Omental fat pad (tissue), 4 donors: ENCODE measurements around the gene SLC2A13. TPM values are rescaled to one million over a fixed set of nuclear protein-coding genes. Genes with fewer than 3 reads are reported as not detected.

Experiments
- ATAC-seq: fragments of 150-250 bp; one replicate; pipeline ENCODE4 v1.9.1; 2016; ENCODE audit warnings: mild to moderate bottlenecking, moderate library complexity; ENCODE audit not compliant: low FRiP score
- DNase-seq: peaks from one replicate; pipeline ENCODE4 v3.0.0-alpha.2; 2019; ENCODE audit warnings: low spot score
- CTCF ChIP-seq, 3 donors: fragments of 450-650 bp; IDR thresholded peaks; one replicate each; pipeline ENCODE4 v1.5.1; 2016 to 2017; ENCODE audit warnings: antibody characterized with exemption in 3 of 3, mild to moderate bottlenecking in 3 of 3, moderate library complexity in 2 of 3
- total RNA-seq, 4 donors: library from RNA; depleted of rRNA; stranded (reverse); fragments of >200 nt; gene quantifications; one replicate each; pipeline ENCODE4 v1.1.0, GENCODE V29; 2016

The SLC2A13 gene
- total RNA-seq, result 10 to 100 TPM; 11.6 to 25.9 (median 15.6) TPM

- DNase-seq (peak; percentile 37), ATAC-seq (peak; percentile 91)
- TF ChIP-seq CTCF (IDR thresholded peaks at IDR 0.05), result no peak
These were observed at the start of gene SLC2A13 for GRCh38 chr12:40105515-40106201. TSS of gene SLC2A13 (minus strand) at chr12:40106081. CDS start at chr12:40105808, 273 bp downstream.

- DNase-seq (no peak), ATAC-seq (no peak)
- TF ChIP-seq CTCF (IDR thresholded peaks at IDR 0.05), result no peak
These were observed 48.5 kb upstream of the SLC2A13 start for GRCh38 chr12:40154381-40154780.

GRCh38 chr12:40153432-40153831, 47.6 kb upstream of the SLC2A13 start:
- DNase-seq (no peak), ATAC-seq (no peak)
- no peak for TF ChIP-seq CTCF (IDR thresholded peaks at IDR 0.05)

- no peak for ATAC-seq
- peak; percentile 31 for DNase-seq
- peak in 1 of 3 donors; percentile 19 for TF ChIP-seq CTCF (IDR thresholded peaks at IDR 0.05)
These were observed 47.0 kb upstream of the SLC2A13 start for GRCh38 chr12:40152783-40153383.

- TF ChIP-seq CTCF (IDR thresholded peaks at IDR 0.05), result no peak
- ATAC-seq, result no peak
- no peak for DNase-seq
These were observed 43.9 kb upstream of the SLC2A13 start for GRCh38 chr12:40149673-40150260.

GRCh38 chr12:40146800-40147797, 41.2 kb upstream of the SLC2A13 start:
- no peak for TF ChIP-seq CTCF (IDR thresholded peaks at IDR 0.05)
- ATAC-seq, result no peak
- no peak for DNase-seq
